ENCODE measurements around the gene RSBN1L.

DNA sequence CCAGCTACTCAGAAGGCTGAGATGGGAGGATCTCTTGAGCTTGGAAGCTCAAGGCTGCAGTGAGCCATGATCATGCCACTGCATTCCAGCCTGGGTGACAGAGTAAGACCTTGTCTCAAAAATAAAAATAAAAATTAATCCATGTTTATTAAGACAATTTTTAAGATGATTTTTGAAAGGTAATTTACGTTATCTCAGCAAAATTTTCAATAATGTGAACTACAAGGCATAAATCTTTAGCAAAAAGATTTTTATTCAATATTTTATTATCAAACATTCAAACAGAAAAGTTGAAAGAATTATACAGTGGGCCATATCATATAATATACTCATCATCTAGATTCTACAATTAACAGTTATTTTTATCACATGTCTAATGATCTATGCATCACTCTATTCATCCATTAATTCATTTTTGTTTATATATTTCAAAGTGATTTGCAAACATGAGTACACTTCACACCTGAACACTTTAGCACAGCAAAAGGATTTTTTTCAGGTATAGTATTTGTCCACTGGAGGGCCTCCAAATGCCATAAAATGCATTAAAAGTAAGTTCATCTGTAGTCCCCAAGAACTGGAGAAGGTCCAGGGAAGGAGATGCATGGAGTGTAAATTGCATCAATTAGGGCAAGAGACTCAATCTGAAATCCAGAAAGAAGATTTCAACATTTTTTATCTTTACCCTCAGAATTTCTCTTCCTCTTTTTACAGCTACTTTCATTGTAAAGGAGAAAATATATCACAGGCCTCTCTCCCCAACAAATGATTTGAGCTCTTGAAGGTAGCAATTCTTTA, 38.6 kb upstream of the RSBN1L start:
- no peak for TF ChIP-seq POLR2A (IDR thresholded peaks at IDR 0.05)
- TF ChIP-seq, protein P1, sequence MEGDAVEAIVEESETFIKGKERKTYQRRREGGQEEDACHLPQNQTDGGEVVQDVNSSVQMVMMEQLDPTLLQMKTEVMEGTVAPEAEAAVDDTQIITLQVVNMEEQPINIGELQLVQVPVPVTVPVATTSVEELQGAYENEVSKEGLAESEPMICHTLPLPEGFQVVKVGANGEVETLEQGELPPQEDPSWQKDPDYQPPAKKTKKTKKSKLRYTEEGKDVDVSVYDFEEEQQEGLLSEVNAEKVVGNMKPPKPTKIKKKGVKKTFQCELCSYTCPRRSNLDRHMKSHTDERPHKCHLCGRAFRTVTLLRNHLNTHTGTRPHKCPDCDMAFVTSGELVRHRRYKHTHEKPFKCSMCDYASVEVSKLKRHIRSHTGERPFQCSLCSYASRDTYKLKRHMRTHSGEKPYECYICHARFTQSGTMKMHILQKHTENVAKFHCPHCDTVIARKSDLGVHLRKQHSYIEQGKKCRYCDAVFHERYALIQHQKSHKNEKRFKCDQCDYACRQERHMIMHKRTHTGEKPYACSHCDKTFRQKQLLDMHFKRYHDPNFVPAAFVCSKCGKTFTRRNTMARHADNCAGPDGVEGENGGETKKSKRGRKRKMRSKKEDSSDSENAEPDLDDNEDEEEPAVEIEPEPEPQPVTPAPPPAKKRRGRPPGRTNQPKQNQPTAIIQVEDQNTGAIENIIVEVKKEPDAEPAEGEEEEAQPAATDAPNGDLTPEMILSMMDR (IDR thresholded peaks at IDR 0.05), result peak; percentile 19 to 58 (median 52)

Measured in gastroesophageal sphincter (tissue), 3 donors.